ENCODE measurements around the gene COL24A1.

Gene COL24A1

GRCh38 chr1:86052948-86053698 is 103.4 kb downstream of the COL24A1 start:
- no peak for DNase-seq (ENCODE audit: low read depth, low spot score)
- Histone ChIP-seq H3K4me3 (ENCODE audit: insufficient read length, low read depth) (no peak overlapping the region), H3K9ac (ENCODE audit: insufficient read length, low read depth) (no peak overlapping the region), H3K9me3 (ENCODE audit: insufficient read depth, low read length) (no peaks in the 10 kb centered on the region), H3K36me3 (ENCODE audit: insufficient read depth, insufficient read length, low read length) (no peaks in the 10 kb centered on the region), H3K27me3 (ENCODE audit: insufficient read depth, insufficient read length) (no peaks in the 10 kb centered on the region), H3K4me1 (ENCODE audit: insufficient read depth, insufficient read length) (no peaks in the 10 kb centered on the region)
- TF ChIP-seq SUZ12 (IDR thresholded peaks at IDR 0.05; ENCODE audit: extremely low read depth, insufficient read depth, insufficient read length) (no peak), YY1 (IDR thresholded peaks at IDR 0.05; ENCODE audit: insufficient read depth, insufficient read length) (no peak), ZNF274 (IDR thresholded peaks at IDR 0.05; ENCODE audit: low read depth, low read length) (no peak)

- TF ChIP-seq ZNF274 (IDR thresholded peaks at IDR 0.05; ENCODE audit: low read depth, low read length) (no peak), SUZ12 (IDR thresholded peaks at IDR 0.05; ENCODE audit: extremely low read depth, insufficient read depth, insufficient read length) (no peak), YY1 (IDR thresholded peaks at IDR 0.05; ENCODE audit: insufficient read depth, insufficient read length) (no peak)
- H3K9ac ChIP-seq (ENCODE audit: insufficient read length, low read depth), result no peak overlapping the region
- no peaks in the 10 kb centered on the region for H3K4me1 ChIP-seq (ENCODE audit: insufficient read depth, insufficient read length)
- H3K4me3 ChIP-seq (ENCODE audit: insufficient read length, low read depth), result no peak overlapping the region
- H3K36me3 ChIP-seq (ENCODE audit: insufficient read depth, insufficient read length, low read length), result no peaks in the 10 kb centered on the region
- no peaks in the 10 kb centered on the region for H3K9me3 ChIP-seq (ENCODE audit: insufficient read depth, low read length)
- H3K27me3 ChIP-seq (ENCODE audit: insufficient read depth, insufficient read length), result no peaks in the 10 kb centered on the region
- no peak for DNase-seq (ENCODE audit: low read depth, low spot score)
These were observed 121.5 kb downstream of the COL24A1 start for GRCh38 chr1:86035101-86035500.

- H3K9me3 ChIP-seq (ENCODE audit: insufficient read depth, low read length), result no peaks in the 10 kb centered on the region
- no peak for DNase-seq (ENCODE audit: low read depth, low spot score)
- H3K27me3 ChIP-seq (ENCODE audit: insufficient read depth, insufficient read length), result no peaks in the 10 kb centered on the region
- no peak for TF ChIP-seq ZNF274 (IDR thresholded peaks at IDR 0.05; ENCODE audit: low read depth, low read length)
- TF ChIP-seq SUZ12 (IDR thresholded peaks at IDR 0.05; ENCODE audit: extremely low read depth, insufficient read depth, insufficient read length), result no peak
- H3K4me1 ChIP-seq (ENCODE audit: insufficient read depth, insufficient read length), result no peaks in the 10 kb centered on the region
- no peak overlapping the region for H3K4me3 ChIP-seq (ENCODE audit: insufficient read length, low read depth)
- H3K9ac ChIP-seq (ENCODE audit: insufficient read length, low read depth), result no peak overlapping the region
- no peaks in the 10 kb centered on the region for H3K36me3 ChIP-seq (ENCODE audit: insufficient read depth, insufficient read length, low read length)
These were observed 126.4 kb downstream of the COL24A1 start for GRCh38 chr1:86030180-86030579.

GRCh38 chr1:86018283-86018923 is 138.2 kb downstream of the COL24A1 start:
- Histone ChIP-seq H3K9ac (ENCODE audit: insufficient read length, low read depth) (no peak overlapping the region), H3K36me3 (ENCODE audit: insufficient read depth, insufficient read length, low read length) (no peaks in the 10 kb centered on the region), H3K4me1 (ENCODE audit: insufficient read depth, insufficient read length) (no peaks in the 10 kb centered on the region), H3K9me3 (ENCODE audit: insufficient read depth, low read length) (no peaks in the 10 kb centered on the region), H3K4me3 (ENCODE audit: insufficient read length, low read depth) (no peak overlapping the region), H3K27me3 (ENCODE audit: insufficient read depth, insufficient read length) (no peaks in the 10 kb centered on the region)
- no peak for TF ChIP-seq ZNF274 (IDR thresholded peaks at IDR 0.05; ENCODE audit: low read depth, low read length)
- TF ChIP-seq YY1 (IDR thresholded peaks at IDR 0.05; ENCODE audit: insufficient read depth, insufficient read length), result no peak
- no peak for TF ChIP-seq SUZ12 (IDR thresholded peaks at IDR 0.05; ENCODE audit: extremely low read depth, insufficient read depth, insufficient read length)
- peak; percentile 22 for DNase-seq (ENCODE audit: low read depth, low spot score)

- Histone ChIP-seq H3K4me1 (ENCODE audit: insufficient read depth, insufficient read length) (no peaks in the 10 kb centered on the region), H3K9ac (ENCODE audit: insufficient read length, low read depth) (no peak overlapping the region), H3K27me3 (ENCODE audit: insufficient read depth, insufficient read length) (no peaks in the 10 kb centered on the region), H3K4me3 (ENCODE audit: insufficient read length, low read depth) (no peak overlapping the region), H3K36me3 (ENCODE audit: insufficient read depth, insufficient read length, low read length) (no peaks in the 10 kb centered on the region), H3K9me3 (ENCODE audit: insufficient read depth, low read length) (no peaks in the 10 kb centered on the region)
- no peak for TF ChIP-seq YY1 (IDR thresholded peaks at IDR 0.05; ENCODE audit: insufficient read depth, insufficient read length)
- TF ChIP-seq SUZ12 (IDR thresholded peaks at IDR 0.05; ENCODE audit: extremely low read depth, insufficient read depth, insufficient read length), result no peak
- TF ChIP-seq ZNF274 (IDR thresholded peaks at IDR 0.05; ENCODE audit: low read depth, low read length), result no peak
- DNase-seq (ENCODE audit: low read depth, low spot score), result no peak
These were observed 140.4 kb downstream of the COL24A1 start for GRCh38 chr1:86016076-86016759.

- H3K4me1 ChIP-seq (ENCODE audit: insufficient read depth, insufficient read length), result no peaks in the 10 kb centered on the region
- no peak overlapping the region for H3K4me3 ChIP-seq (ENCODE audit: insufficient read length, low read depth)
- no peaks in the 10 kb centered on the region for H3K27me3 ChIP-seq (ENCODE audit: insufficient read depth, insufficient read length)
- H3K9me3 ChIP-seq (ENCODE audit: insufficient read depth, low read length), result no peaks in the 10 kb centered on the region
- TF ChIP-seq YY1 (IDR thresholded peaks at IDR 0.05; ENCODE audit: insufficient read depth, insufficient read length) (no peak), SUZ12 (IDR thresholded peaks at IDR 0.05; ENCODE audit: extremely low read depth, insufficient read depth, insufficient read length) (no peak), ZNF274 (IDR thresholded peaks at IDR 0.05; ENCODE audit: low read depth, low read length) (no peak)
- no peaks in the 10 kb centered on the region for H3K36me3 ChIP-seq (ENCODE audit: insufficient read depth, insufficient read length, low read length)
- no peak overlapping the region for H3K9ac ChIP-seq (ENCODE audit: insufficient read length, low read depth)
- no peak for DNase-seq (ENCODE audit: low read depth, low spot score)
These were observed 141.2 kb downstream of the COL24A1 start for GRCh38 chr1:86015375-86015774.

GRCh38 chr1:86000601-86001000 is 156.0 kb downstream of the COL24A1 start:
- no peak overlapping the region for H3K4me3 ChIP-seq (ENCODE audit: insufficient read length, low read depth)
- no peak overlapping the region for H3K9ac ChIP-seq (ENCODE audit: insufficient read length, low read depth)
- no peak for DNase-seq (ENCODE audit: low read depth, low spot score)
- no peaks in the 10 kb centered on the region for H3K27me3 ChIP-seq (ENCODE audit: insufficient read depth, insufficient read length)
- H3K4me1 ChIP-seq (ENCODE audit: insufficient read depth, insufficient read length), result no peaks in the 10 kb centered on the region
- TF ChIP-seq SUZ12 (IDR thresholded peaks at IDR 0.05; ENCODE audit: extremely low read depth, insufficient read depth, insufficient read length) (no peak), ZNF274 (IDR thresholded peaks at IDR 0.05; ENCODE audit: low read depth, low read length) (no peak), YY1 (IDR thresholded peaks at IDR 0.05; ENCODE audit: insufficient read depth, insufficient read length) (no peak)
- H3K9me3 ChIP-seq (ENCODE audit: insufficient read depth, low read length), result peaks cover 3% of the 10 kb centered on the region; the same call in 1 of the 2 replicates
- H3K36me3 ChIP-seq (ENCODE audit: insufficient read depth, insufficient read length, low read length), result no peaks in the 10 kb centered on the region

Data from NT2/D1 (cell line).